Fibroblast of pulmonary artery (primary cell): ENCODE measurements around the gene CAD.
"Not testable (repeated sequence)": the region's sequence is repeated elsewhere in the genome, so short reads cannot be mapped to it uniquely, and the experiment has no call there.

ENCODE experiments used
- DNase-seq: peaks from one replicate; pipeline ENCODE4 v3.0.0-alpha.2; 2010; ENCODE audit warnings: low read depth
- H3K4me3 ChIP-seq: replicated peaks from 2 replicates; pipeline ENCODE4 v1.5.1; 2011; ENCODE audit warnings: low read depth, mild to moderate bottlenecking, control low read depth, low read length, moderate library complexity
- CTCF ChIP-seq: IDR thresholded peaks from 2 replicates; pipeline ENCODE4 v1.5.1; 2011; ENCODE audit warnings: mild to moderate bottlenecking, control low read depth, low read length, inconsistent platforms; ENCODE audit errors: missing control alignments

The CAD gene

GRCh38 chr2:27270131-27270530 is 53.0 kb downstream of the CAD start:
- no peak for TF ChIP-seq CTCF

GRCh38 chr2:27270670-27271069 is 53.5 kb downstream of the CAD start:
- no peak for TF ChIP-seq CTCF
- no peak for DNase-seq

More at GRCh38 chr2:27270131-27270530, 53.0 kb downstream of the CAD start:
- no peak for DNase-seq
- no peak overlapping the region for H3K4me3 ChIP-seq

GRCh38 chr2:27271631-27272340 is 54.6 kb downstream of the CAD start:
- no peak for TF ChIP-seq CTCF
- DNase-seq = no peak
- H3K4me3 ChIP-seq = no peak overlapping the region

More at GRCh38 chr2:27270670-27271069, 53.5 kb downstream of the CAD start:
- H3K4me3 ChIP-seq = no peak overlapping the region

GRCh38 chr2:27272537-27273522 is 55.7 kb downstream of the CAD start:
- H3K4me3 ChIP-seq, DNase-seq: not testable (repeated sequence)

GRCh38 chr2:27275211-27276150 is 58.3 kb downstream of the CAD start, which contains the start of gene DNAJC5G:
TSS of gene DNAJC5G (plus strand) at chr2:27275433. CDS start at chr2:27276729, 1,296 bp downstream.
- no peak for TF ChIP-seq CTCF
- H3K4me3 ChIP-seq = no peak within 1 kb of the TSS
- no peak for DNase-seq

GRCh38 chr2:27278010-27278409 is 60.8 kb downstream of the CAD start:
- H3K4me3 ChIP-seq = no peak overlapping the region
- no peak for TF ChIP-seq CTCF
- no peak for DNase-seq
